Gastroesophageal sphincter (tissue), 3 donors: ENCODE data around the gene KIF26B.

Experiments used
- EP300 ChIP-seq: sonication (generic); formaldehyde crosslinking; IDR thresholded peaks from one replicate; pipeline ENCODE4 v1.6.1; 2017; ENCODE audit warnings: antibody characterized with exemption, mild to moderate bottlenecking
- POLR2A ChIP-seq, 2 donors: fragments of 450-650 bp; IDR thresholded peaks; one replicate each; pipeline ENCODE4 v1.6.1; 2017; ENCODE audit warnings: antibody characterized with exemption in 2 of 2, mild to moderate bottlenecking in 2 of 2, moderate library complexity in 1 of 2
- POLR2AphosphoS5 ChIP-seq: sonication (generic); formaldehyde crosslinking; IDR thresholded peaks from one replicate; pipeline ENCODE4 v1.6.1; 2017; ENCODE audit warnings: antibody characterized with exemption
- TF ChIP-seq, protein P1 (sequence below), 4 experiments: fragments of 200-600 bp in 2 of 4; fragments of 450-650 bp in 2 of 4; sonication (generic) in 1 of 4; IDR thresholded peaks; one replicate each; pipeline ENCODE4 v1.5.1; 2017 to 2019; ENCODE audit warnings: antibody characterized with exemption in 4 of 4, mild to moderate bottlenecking in 2 of 4, moderate library complexity in 2 of 4

GRCh38 chr1:245105042-245105441 lies 49.7 kb upstream of the KIF26B start:
- TF ChIP-seq POLR2AphosphoS5 (no peak), EP300 (no peak), POLR2A (IDR thresholded peaks at IDR 0.05) (no peak)
- TF ChIP-seq, protein P1, sequence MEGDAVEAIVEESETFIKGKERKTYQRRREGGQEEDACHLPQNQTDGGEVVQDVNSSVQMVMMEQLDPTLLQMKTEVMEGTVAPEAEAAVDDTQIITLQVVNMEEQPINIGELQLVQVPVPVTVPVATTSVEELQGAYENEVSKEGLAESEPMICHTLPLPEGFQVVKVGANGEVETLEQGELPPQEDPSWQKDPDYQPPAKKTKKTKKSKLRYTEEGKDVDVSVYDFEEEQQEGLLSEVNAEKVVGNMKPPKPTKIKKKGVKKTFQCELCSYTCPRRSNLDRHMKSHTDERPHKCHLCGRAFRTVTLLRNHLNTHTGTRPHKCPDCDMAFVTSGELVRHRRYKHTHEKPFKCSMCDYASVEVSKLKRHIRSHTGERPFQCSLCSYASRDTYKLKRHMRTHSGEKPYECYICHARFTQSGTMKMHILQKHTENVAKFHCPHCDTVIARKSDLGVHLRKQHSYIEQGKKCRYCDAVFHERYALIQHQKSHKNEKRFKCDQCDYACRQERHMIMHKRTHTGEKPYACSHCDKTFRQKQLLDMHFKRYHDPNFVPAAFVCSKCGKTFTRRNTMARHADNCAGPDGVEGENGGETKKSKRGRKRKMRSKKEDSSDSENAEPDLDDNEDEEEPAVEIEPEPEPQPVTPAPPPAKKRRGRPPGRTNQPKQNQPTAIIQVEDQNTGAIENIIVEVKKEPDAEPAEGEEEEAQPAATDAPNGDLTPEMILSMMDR (IDR thresholded peaks at IDR 0.05) = no peak
